Endothelial cell of umbilical vein (primary cell): ENCODE data around the gene SETBP1.

Experiments used
- CTCF ChIP-seq, 2 donors: IDR thresholded peaks; 1 replicate in 1 of 2; 2 replicates in 1 of 2; pipeline ENCODE4 v1.5.1; 2011; ENCODE audit warnings: low read length in 2 of 2, mild to moderate bottlenecking in 2 of 2, moderate library complexity in 2 of 2, control low read depth in 1 of 2, inconsistent platforms in 1 of 2, low read depth in 1 of 2; ENCODE audit not compliant: insufficient read depth in 1 of 2; ENCODE audit errors: extremely low read depth in 1 of 2
- MAX ChIP-seq: IDR thresholded peaks from 2 replicates; pipeline ENCODE4 v1.6.1; 2011; ENCODE audit not compliant: insufficient read depth, insufficient read length
- POLR2A ChIP-seq: IDR thresholded peaks from 2 replicates; pipeline ENCODE4 v1.6.1; 2012; ENCODE audit warnings: low read depth, mild to moderate bottlenecking, control low read depth, low read length
- POLR2AphosphoS5 ChIP-seq: IDR thresholded peaks from 2 replicates; pipeline ENCODE4 v1.6.1; 2012; ENCODE audit warnings: low read depth, mild to moderate bottlenecking, control low read depth, low read length, moderate library complexity; ENCODE audit not compliant: insufficient read depth

DNA sequence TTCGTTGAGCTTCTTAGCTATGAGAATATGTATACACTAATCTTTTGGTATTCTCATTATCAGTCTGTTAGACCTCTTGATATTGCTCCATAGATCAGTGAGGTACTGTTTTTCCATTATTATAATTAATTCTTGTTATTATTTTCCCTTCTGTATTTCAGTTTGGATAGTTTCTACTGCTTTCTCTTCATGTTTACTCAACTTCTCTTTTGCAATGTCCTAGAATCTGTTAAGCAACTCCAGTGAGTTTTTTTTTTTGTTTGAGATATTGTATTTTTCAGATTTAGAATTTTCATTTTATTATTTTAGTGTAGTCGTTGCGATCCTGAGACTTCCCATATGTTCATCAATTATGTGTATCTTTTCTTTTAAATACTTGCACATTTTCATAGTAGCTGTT, 260.8 kb downstream of the SETBP1 start:
- TF ChIP-seq CTCF (IDR thresholded peaks at IDR 0.05; ENCODE audit: extremely low read depth in 1 of 2, insufficient read depth in 1 of 2, low read depth in 1 of 2, low read length in 2 of 2) = no peak
- no peak for TF ChIP-seq POLR2A
- TF ChIP-seq POLR2AphosphoS5 = no peak
- TF ChIP-seq MAX = no peak
